Measurements from ENCODE around the gene TMX2. TPM values are rescaled to one million over a fixed set of nuclear protein-coding genes. Genes with fewer than 3 reads are reported as not detected.
A peak's percentile ranks its signal among the peaks of the same experiment; 100 is the strongest.

Gene TMX2
- total and polyA plus RNA-seq, 9 of the 15 experiments (the other 6 are each of a cell fraction or from before 2014, with no cell fraction given): 176 to 433 (median 227) TPM

DNA sequence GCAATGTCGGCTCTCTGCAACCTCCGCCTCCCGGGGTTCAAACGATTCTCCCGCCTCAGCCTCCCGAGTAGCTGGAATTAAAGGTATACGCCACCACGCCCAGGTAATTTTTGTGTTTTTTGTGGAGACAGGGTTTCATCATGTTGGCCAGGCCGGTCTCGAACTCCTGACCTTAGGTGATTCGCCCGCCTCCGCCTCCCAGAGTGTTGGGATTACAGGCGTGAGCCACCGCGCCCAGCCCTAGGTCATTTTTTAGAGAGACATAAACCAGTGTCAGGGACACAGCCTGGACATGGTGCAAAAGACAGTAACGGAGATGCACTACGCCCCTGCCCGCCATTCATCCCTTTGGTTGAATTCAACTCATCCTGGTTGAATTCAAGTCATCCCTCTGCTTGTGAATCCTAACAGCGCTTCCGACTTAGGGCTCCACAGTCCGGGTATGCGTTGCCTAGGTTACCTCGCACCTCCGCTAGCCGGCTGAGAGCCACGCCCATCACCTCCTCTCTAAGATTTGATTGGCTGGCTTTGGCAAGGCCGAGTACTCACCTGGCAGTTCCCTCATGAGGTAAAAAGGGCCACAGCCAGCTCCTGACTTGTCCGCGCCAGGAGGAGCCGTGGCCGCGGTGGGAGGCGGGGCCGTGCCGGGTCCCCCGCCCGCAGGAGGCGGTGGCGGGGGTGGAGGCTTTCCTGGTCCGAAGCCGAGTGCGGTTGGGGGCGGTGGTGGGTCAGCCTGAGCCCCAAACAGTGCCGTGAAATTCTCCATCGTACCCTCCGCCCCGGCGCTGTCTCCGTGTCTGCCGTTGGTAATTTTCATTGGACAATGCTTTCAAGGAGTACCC is 758 bp upstream of the TMX2 start, which contains the start of gene MED19 (continued):
- TF ChIP-seq, protein P1, sequence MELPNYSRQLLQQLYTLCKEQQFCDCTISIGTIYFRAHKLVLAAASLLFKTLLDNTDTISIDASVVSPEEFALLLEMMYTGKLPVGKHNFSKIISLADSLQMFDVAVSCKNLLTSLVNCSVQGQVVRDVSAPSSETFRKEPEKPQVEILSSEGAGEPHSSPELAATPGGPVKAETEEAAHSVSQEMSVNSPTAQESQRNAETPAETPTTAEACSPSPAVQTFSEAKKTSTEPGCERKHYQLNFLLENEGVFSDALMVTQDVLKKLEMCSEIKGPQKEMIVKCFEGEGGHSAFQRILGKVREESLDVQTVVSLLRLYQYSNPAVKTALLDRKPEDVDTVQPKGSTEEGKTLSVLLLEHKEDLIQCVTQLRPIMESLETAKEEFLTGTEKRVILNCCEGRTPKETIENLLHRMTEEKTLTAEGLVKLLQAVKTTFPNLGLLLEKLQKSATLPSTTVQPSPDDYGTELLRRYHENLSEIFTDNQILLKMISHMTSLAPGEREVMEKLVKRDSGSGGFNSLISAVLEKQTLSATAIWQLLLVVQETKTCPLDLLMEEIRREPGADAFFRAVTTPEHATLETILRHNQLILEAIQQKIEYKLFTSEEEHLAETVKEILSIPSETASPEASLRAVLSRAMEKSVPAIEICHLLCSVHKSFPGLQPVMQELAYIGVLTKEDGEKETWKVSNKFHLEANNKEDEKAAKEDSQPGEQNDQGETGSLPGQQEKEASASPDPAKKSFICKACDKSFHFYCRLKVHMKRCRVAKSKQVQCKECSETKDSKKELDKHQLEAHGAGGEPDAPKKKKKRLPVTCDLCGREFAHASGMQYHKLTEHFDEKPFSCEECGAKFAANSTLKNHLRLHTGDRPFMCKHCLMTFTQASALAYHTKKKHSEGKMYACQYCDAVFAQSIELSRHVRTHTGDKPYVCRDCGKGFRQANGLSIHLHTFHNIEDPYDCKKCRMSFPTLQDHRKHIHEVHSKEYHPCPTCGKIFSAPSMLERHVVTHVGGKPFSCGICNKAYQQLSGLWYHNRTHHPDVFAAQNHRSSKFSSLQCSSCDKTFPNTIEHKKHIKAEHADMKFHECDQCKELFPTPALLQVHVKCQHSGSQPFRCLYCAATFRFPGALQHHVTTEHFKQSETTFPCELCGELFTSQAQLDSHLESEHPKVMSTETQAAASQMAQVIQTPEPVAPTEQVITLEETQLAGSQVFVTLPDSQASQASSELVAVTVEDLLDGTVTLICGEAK (IDR thresholded peaks at IDR 0.05): no peak
- TF ChIP-seq, protein P1 (CRISPR knock-in tag; IDR thresholded peaks at IDR 0.05): 0 out of 2 replicates have a peak, but pooled peaks have one; percentile 13
- TF ChIP-seq ZNF695 (CRISPR knock-in tag; IDR thresholded peaks at IDR 0.05) (no peak), NR2C1 (IDR thresholded peaks at IDR 0.05) (no peak), NR2C1 (tag; IDR thresholded peaks at IDR 0.05) (no peak), CTBP1 (IDR thresholded peaks at IDR 0.05; ENCODE audit: borderline replicate concordance) (peak; percentile 90; the same call in 1 of the 2 replicates), MXI1 (IDR thresholded peaks at IDR 0.05; ENCODE audit: low read depth, low read length) (0 out of 2 replicates have a peak, but pooled peaks have one; percentile 31), NFYB (IDR thresholded peaks at IDR 0.05; ENCODE audit: extremely low read depth, insufficient read length) (peak; percentile 66), TARDBP (IDR thresholded peaks at IDR 0.05) (0 out of 2 replicates have a peak, but pooled peaks have one; percentile 47), SP1 (CRISPR knock-in tag; IDR thresholded peaks at IDR 0.05) (peak; percentile 31; the same call in 1 of the 2 replicates), SIN3B (IDR thresholded peaks at IDR 0.05; ENCODE audit: low read depth) (peak; percentile 60), EGR1 (conservative IDR thresholded peaks at IDR 0.05) (peak; percentile 86)
- TF ChIP-seq, protein P2, sequence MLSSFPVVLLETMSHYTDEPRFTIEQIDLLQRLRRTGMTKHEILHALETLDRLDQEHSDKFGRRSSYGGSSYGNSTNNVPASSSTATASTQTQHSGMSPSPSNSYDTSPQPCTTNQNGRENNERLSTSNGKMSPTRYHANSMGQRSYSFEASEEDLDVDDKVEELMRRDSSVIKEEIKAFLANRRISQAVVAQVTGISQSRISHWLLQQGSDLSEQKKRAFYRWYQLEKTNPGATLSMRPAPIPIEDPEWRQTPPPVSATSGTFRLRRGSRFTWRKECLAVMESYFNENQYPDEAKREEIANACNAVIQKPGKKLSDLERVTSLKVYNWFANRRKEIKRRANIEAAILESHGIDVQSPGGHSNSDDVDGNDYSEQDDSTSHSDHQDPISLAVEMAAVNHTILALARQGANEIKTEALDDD (IDR thresholded peaks at IDR 0.05): 0 out of 2 replicates have a peak, but pooled peaks have one; percentile 29
- TF ChIP-seq, protein P3, sequence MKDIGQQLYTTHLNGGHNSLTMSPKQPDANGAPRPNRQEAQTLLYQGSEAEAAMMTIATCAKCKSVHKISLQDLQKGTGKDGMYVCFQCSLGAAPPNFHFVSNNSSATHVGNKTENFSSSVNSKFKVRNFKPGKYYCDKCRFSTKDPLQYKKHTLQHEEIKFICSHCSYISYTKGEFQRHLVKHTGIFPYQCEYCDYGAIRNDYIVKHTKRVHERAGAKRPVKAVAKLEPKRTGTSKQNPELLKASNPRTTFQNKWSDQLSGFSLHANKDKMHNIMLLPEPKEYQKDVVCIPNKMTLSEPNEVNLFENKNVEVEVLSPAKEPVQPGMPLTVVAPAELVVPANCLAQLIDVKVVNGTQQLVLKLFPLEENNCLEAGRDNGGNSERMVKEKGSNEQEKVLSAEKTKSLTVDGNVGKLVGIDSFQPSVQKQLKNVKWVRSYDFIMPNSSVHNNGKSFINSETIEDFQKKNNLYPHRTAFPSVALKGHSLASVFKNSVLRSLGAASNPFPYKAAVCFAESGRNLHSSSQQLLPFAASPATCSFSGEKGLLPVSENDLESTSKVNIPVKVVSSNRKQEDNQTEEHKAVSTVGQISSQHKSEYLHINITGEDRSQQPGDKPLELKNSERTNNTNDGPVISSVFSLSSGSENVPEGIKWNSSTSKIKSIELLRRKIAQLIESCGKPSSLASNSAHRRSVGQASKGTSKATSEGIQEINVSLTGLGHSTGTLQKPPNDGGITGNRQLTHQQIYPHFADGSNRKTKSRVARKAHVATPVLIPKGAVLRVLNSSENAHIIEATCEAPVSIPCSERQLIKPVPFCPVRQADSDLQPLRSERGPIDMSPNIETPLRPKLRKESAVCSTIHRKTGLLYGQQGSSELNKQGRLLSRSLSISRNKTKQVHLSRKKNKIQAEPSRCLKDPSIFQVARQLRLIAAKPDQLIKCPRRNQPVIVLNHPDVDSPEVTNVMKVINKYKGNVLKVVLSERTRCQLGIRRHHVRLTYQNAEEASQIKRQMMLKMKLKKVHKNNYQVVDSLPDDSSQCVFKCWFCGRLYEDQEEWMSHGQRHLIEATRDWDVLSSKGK (CRISPR knock-in tag; IDR thresholded peaks at IDR 0.05): no peak
